ENCODE data around the gene SAMSN1. TPM values are rescaled to one million over a fixed set of nuclear protein-coding genes. Genes with fewer than 3 reads are reported as not detected.

The SAMSN1 gene
- total and polyA plus RNA-seq, 9 donors = 1.3 to 8.0 (median 2.0) TPM

- intact Hi-C loops (cut with DNase I) = no loop called here
- Histone ChIP-seq H3K9me3 (no peaks in the 10 kb centered on the region), H3K4me1 (ENCODE audit: insufficient read depth) (no peaks in the 10 kb centered on the region), H3K36me3 (no peaks in the 10 kb centered on the region), H3K27ac (no peak overlapping the region), H3K4me3 (no peak overlapping the region), H3K27me3 (no peaks in the 10 kb centered on the region)
- DNase-seq = no peak
- TF ChIP-seq CTCF (IDR thresholded peaks at IDR 0.05) (no peak), EP300 (IDR thresholded peaks at IDR 0.05) (no peak), POLR2A (IDR thresholded peaks at IDR 0.05) (no peak)
- 89 to 91% (median 89%) methylated on average over 3 of the region's 3 CpGs for WGBS, 3 donors
These were observed 88.4 kb downstream of the SAMSN1 start for GRCh38 chr21:14457762-14458161.

- 85 to 96% (median 86%) methylated on average over 1 of the region's 1 CpG for WGBS, 3 donors
- Histone ChIP-seq H3K36me3 (no peaks in the 10 kb centered on the region), H3K4me1 (ENCODE audit: insufficient read depth) (no peaks in the 10 kb centered on the region), H3K27me3 (no peaks in the 10 kb centered on the region), H3K4me3 (no peak overlapping the region), H3K9me3 (no peaks in the 10 kb centered on the region), H3K27ac (no peak overlapping the region)
- no peak for DNase-seq
- TF ChIP-seq POLR2A (IDR thresholded peaks at IDR 0.05) (no peak), CTCF (IDR thresholded peaks at IDR 0.05) (no peak), EP300 (IDR thresholded peaks at IDR 0.05) (no peak)
- intact Hi-C loops (cut with DNase I) = no loop called here
These were observed 89.2 kb downstream of the SAMSN1 start for GRCh38 chr21:14456911-14457310.

DNA sequence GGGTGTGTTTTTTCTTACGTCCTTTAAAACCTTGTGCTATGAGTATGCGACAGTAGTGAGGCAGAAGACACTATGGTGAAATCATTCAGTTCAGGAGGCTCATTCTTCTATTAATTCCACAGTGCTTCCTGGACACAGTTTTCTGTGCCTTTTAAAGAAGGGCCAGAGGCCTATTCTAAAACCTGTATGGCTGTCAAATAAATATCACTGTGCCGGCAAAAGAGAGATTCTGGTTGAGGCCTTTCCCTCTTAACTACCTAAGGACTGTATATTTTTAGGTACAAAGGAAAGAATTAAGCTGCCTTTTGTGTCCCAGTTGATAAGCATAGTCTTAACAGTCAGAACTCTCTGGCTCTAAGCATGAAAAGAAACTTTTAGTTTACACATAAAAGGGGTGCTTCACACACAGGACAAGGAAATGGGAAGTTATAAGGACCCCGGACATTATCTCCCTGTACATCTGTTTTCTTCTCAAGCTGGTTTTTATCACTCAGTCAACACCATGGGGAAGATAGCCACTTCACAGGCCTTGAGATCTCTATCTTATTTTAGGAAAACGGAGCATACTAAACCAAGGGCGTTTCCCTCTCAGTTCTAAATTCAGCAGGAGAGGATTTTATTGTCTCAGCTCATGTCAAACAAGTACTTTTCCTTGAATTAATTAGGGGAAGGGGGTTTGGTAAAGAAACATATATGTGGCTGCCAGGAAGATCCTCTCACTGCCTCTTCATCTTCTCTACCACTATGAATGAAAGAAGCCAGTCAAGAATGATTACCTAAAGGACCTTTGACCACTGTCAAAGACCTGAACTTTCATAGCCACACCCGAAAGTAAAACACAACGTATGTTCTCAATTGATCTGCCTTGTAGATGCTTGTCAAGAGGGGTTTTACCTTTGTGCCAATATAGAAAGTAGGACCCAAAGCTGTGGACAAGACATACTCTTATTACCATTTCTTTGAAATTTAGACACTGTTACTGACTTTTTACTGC is 91.8 kb downstream of the SAMSN1 start:
- WGBS, 3 donors = 64 to 68% (median 66%) methylated on average over 8 of the region's 8 CpGs
- TF ChIP-seq EP300 (IDR thresholded peaks at IDR 0.05) = no peak
- TF ChIP-seq CTCF (IDR thresholded peaks at IDR 0.05) = no peak

GRCh38 chr21:14453339-14454015 is 92.6 kb downstream of the SAMSN1 start:
- H3K9me3 ChIP-seq = no peaks in the 10 kb centered on the region
- intact Hi-C loops (cut with DNase I) = no loop called here
- H3K4me1 ChIP-seq (ENCODE audit: insufficient read depth) = no peaks in the 10 kb centered on the region
- no peaks in the 10 kb centered on the region for H3K27me3 ChIP-seq
- no peak overlapping the region for H3K4me3 ChIP-seq
- no peaks in the 10 kb centered on the region for H3K36me3 ChIP-seq
- H3K27ac ChIP-seq = no peak overlapping the region
- TF ChIP-seq EP300 (IDR thresholded peaks at IDR 0.05) (no peak), POLR2A (IDR thresholded peaks at IDR 0.05) (no peak), CTCF (IDR thresholded peaks at IDR 0.05) (no peak)
- WGBS, 3 donors = 63 to 72% (median 71%) methylated on average over 4 of the region's 4 CpGs
- no peak for DNase-seq

More for the DNA sequence above, 91.8 kb downstream of the SAMSN1 start:
- DNase-seq = no peak
- Histone ChIP-seq H3K9me3 (no peaks in the 10 kb centered on the region), H3K27me3 (no peaks in the 10 kb centered on the region), H3K27ac (no peak overlapping the region), H3K36me3 (no peaks in the 10 kb centered on the region), H3K4me3 (no peak overlapping the region), H3K4me1 (ENCODE audit: insufficient read depth) (no peaks in the 10 kb centered on the region)
- intact Hi-C loops (cut with DNase I) = no loop called here
